Measurements from ENCODE around the gene EDARADD. TPM values are rescaled to one million over a fixed set of nuclear protein-coding genes. Genes with fewer than 3 reads are reported as not detected.

EDARADD gene
- total and polyA plus RNA-seq, 12 donors, result 0.14 to 2.5 (median 0.84) TPM

GRCh38 chr1:236520445-236521005 lies 126.4 kb downstream of the EDARADD start:
- Histone ChIP-seq H3K9me3 (no peaks in the 10 kb centered on the region), H3K4me1 (peaks cover 2 to 23% (median 16%) of the 10 kb centered on the region in 9 donors), H3K27me3 (no peaks in the 10 kb centered on the region), H3K27ac (no peak overlapping the region), H3K4me3 (no peak overlapping the region), H3K36me3 (peaks cover 0 to 2% (median 0%) of the 10 kb centered on the region in 9 donors)
- WGBS, 2 donors, result 42 to 45% methylated on average over 4 of the region's 4 CpGs
- ATAC-seq, result no peak
- TF ChIP-seq CTCF (IDR thresholded peaks at IDR 0.05), result no peak
- no peak for DNase-seq
- intact Hi-C loops (cut with DNase I), result loop anchor here in 3 of 10 donors (10.0 kb wide), 2 partner anchors 236 to 416 kb away; partner anchors contain the start of gene ERO1B (in 1 of the 3)

- ATAC-seq, result peak; percentile 35 to 75 (median 56)
- TF ChIP-seq CTCF (IDR thresholded peaks at IDR 0.05), result no peak
- Histone ChIP-seq H3K27ac (peak overlapping the region; percentile 53 to 99 (median 94)), H3K36me3 (peaks cover 0 to 28% (median 21%) of the 10 kb centered on the region in 9 donors), H3K4me1 (peaks cover 2 to 21% (median 17%) of the 10 kb centered on the region in 9 donors), H3K27me3 (no peaks in the 10 kb centered on the region), H3K9me3 (no peaks in the 10 kb centered on the region), H3K4me3 (peak overlapping the region; percentile 54 to 100 (median 90))
- peak; percentile 28 to 42 for DNase-seq
- intact Hi-C loops (cut with DNase I), result loop anchor here in 3 of 10 donors (10.0 kb wide), 2 partner anchors 238 to 418 kb away; partner anchors contain the start of gene ERO1B (in 1 of the 3)
- WGBS, 2 donors, result 13 to 16% methylated on average over 26 of the region's 26 CpGs
These were observed 129.0 kb downstream of the EDARADD start for GRCh38 chr1:236522937-236523703.

- DNase-seq (peak; percentile 92), ATAC-seq (peak; percentile 94 to 98 (median 96))
- WGBS, 2 donors, result 0 to 1% methylated on average over 35 of the region's 35 CpGs
- H3K27me3 ChIP-seq, result no peaks in the 10 kb centered on the region
- intact Hi-C loops (cut with DNase I), result loop anchor here in 3 of 10 donors (10.0 kb wide), 2 partner anchors 239 to 419 kb away; partner anchors contain the start of gene ERO1B (in 1 of the 3)
- peaks cover 2 to 21% (median 17%) of the 10 kb centered on the region in 9 donors for H3K4me1 ChIP-seq
- peak within 1 kb of the TSS; percentile 54 to 100 (median 90) for H3K4me3 ChIP-seq
- peaks cover 0 to 34% (median 24%) of the 10 kb centered on the region in 9 donors for H3K36me3 ChIP-seq
- peak in 1 of 9 donors; percentile 23 for TF ChIP-seq CTCF (IDR thresholded peaks at IDR 0.05)
- no peaks in the 10 kb centered on the region for H3K9me3 ChIP-seq
- peak within 1 kb of the TSS; percentile 53 to 99 (median 94) for H3K27ac ChIP-seq
These were observed 129.6 kb downstream of the EDARADD start, which contains the start of gene LGALS8 for GRCh38 chr1:236523704-236524141. Gene LGALS8, plus strand, starts transcription at chr1:236523982. Its CDS starts 2,089 bp downstream, at chr1:236526071.

Data from heart right ventricle (tissue), 16 donors.